Endothelial cell of hepatic sinusoid (primary cell): Measurements from ENCODE around the gene PCK1.

Source experiments
- in situ Hi-C: cut with HindIII; loops from 2 replicates; pipeline ENCODE4 v1.10.0; 2017; ENCODE audit warnings: low sequenced_read_pairs

PCK1 gene

GRCh38 chr20:57600320-57601210 lies 39.7 kb downstream of the PCK1 start:
- in situ Hi-C loops = no loop called here

GRCh38 chr20:57601211-57601570 lies 40.3 kb downstream of the PCK1 start:
- in situ Hi-C loops = no loop called here

DNA sequence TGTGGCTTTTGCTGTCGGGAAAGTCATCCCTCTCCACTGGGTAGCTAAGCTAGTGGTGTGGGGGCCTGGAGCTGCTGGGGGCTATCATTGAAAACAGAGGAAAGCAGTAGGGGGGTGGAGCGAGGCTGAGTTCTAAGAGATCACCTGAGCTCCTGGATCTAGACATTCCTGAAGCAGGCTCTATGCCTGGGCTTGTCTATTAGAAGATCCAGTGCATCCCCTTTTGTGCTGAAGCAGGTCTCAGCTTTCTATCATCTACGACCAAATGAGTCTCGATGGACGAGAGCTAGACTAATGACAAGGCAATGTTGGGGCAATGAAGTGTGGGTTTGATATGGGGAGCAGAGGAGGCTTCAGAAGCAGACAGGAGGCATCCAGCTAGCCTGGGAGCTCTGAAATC lies 40.8 kb downstream of the PCK1 start:
- in situ Hi-C loops = no loop called here

GRCh38 chr20:57603120-57603519 lies 42.2 kb downstream of the PCK1 start:
- in situ Hi-C loops = no loop called here

DNA sequence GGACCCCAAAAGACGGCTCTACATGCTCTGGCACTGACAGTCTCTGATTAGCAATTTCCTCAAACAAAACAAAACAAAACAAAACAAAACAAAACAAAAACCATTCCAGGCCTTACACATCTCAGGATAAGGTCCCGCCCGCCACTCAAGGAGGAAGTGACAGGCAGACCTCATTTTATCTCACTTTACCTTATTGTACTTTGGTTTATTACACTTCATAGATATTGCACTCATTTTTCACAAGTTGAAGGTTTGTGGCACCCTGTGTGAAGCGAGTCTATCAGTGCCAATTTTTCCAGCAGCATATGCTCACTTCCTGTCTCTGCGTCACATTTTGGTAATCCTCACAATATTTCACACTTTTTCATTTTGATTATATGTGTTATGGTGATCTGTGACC lies 44.1 kb downstream of the PCK1 start:
- in situ Hi-C loops = loop anchor here (5.0 kb wide), 1 partner anchor 42 kb away; no protein-coding TSS in a partner anchor

GRCh38 chr20:57605878-57606277 lies 45.0 kb downstream of the PCK1 start:
- in situ Hi-C loops = loop anchor here (5.0 kb wide), 1 partner anchor 41 kb away; no protein-coding TSS in a partner anchor

- in situ Hi-C loops = loop anchor here (5.0 kb wide), 1 partner anchor 39 kb away; no protein-coding TSS in a partner anchor
These were observed 47.6 kb downstream of the PCK1 start for GRCh38 chr20:57608516-57608915.

DNA sequence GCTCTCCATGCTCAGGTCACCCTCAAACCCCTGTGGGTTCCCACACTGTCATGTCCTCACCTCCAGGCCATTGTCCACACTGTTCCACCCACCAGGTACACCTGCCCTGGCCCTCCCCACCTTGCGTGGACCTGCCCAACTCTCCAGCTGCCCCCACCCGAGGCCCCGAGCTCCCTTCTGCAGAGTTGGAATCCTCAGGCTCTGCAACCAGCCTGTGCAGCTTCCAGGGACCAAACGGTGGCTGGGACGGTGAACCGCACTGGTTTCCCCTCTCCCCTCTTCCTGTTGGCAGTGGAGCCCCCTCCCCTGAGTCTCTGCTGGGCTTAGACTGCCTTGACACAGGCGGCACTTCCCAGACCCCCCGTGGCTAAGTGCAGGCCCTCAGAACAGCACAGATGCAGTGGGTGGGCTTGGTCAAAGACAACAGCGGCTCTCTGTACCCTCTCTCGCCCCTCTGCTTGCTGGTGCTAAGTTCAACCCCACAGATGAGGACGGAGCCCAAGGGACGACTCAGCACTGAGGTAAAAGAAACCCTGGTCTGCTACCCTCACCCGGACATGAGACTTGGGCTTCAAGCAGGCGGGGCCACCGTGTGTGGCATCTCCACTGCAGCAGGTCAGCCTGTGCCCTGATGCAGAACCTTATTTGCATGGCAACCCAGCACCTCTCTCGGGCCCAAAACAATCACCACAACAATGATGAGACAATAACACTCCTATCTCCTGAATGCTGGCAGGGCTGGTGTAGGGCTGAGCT lies 48.4 kb downstream of the PCK1 start:
- in situ Hi-C loops = loop anchor here (5.0 kb wide), 1 partner anchor 38 kb away; no protein-coding TSS in a partner anchor

GRCh38 chr20:57609842-57610167 lies 48.9 kb downstream of the PCK1 start:
- in situ Hi-C loops = loop anchor here (5.0 kb wide), 2 partner anchors 37 to 577 kb away; no protein-coding TSS in a partner anchor

DNA sequence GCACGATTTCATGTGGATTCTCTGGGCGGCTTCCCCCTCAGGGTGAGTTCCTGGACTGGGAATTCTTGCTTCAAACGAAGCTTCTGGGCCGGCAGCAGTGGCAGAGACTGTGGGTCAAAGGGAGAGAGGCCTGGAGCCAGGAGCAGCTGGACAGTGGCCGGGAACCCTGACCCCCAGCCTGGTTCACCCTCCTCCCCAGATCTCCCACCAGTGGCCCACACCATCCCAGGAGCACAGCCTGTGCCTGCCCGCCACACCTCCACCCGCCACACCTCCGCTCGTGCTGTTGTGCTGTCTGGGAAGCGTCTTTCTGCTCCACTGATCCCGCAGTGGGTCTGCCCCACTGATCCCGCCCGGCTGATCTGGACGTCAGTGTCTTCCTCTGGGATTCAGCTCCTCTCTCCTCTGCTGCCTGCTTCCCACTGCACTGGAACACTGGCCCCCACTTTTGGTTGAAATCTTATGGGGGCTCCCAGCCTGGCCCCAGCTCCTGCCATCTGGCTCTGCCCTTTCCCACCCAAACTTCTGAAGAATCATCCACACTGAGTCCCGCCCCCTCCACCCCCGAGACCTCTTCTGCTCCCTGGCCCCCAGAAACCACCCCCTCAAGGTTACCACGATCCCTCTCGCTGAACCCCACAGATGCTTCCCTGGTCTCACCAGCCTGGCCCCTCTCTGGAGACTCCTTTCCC lies 49.5 kb downstream of the PCK1 start:
- in situ Hi-C loops = loop anchor here (5.0 kb wide), 1 partner anchor 577 kb away; no protein-coding TSS in a partner anchor

- in situ Hi-C loops = loop anchor here (5.0 kb wide), 1 partner anchor 576 kb away; no protein-coding TSS in a partner anchor
These were observed 50.8 kb downstream of the PCK1 start for GRCh38 chr20:57611586-57612311.

DNA sequence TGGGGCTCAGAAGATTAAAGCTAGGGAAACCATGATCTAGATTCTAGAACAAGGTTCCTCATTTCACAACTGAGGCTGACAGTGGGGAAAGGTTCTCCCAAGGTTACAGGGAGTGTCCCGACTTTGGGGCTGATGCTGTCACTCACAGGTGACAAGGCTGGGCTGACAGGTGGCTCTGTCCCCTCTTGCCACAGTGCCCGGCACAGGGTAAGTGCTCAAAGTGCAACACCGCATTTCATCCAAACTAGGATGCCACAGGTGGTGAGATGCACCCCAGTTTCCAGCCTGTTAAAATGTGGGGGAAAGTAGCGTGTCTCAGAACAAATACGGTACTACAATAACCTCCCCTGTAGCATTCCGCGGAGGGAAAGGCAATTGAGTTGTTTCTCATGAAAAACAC lies 51.5 kb downstream of the PCK1 start:
- in situ Hi-C loops = loop anchor here (5.0 kb wide), 1 partner anchor 575 kb away; no protein-coding TSS in a partner anchor

GRCh38 chr20:57612916-57613315 lies 52.0 kb downstream of the PCK1 start:
- in situ Hi-C loops = loop anchor here (5.0 kb wide), 1 partner anchor 574 kb away; no protein-coding TSS in a partner anchor

- in situ Hi-C loops = loop anchor here (5.0 kb wide), 1 partner anchor 574 kb away; no protein-coding TSS in a partner anchor
These were observed 52.6 kb downstream of the PCK1 start for GRCh38 chr20:57613481-57613921.

DNA sequence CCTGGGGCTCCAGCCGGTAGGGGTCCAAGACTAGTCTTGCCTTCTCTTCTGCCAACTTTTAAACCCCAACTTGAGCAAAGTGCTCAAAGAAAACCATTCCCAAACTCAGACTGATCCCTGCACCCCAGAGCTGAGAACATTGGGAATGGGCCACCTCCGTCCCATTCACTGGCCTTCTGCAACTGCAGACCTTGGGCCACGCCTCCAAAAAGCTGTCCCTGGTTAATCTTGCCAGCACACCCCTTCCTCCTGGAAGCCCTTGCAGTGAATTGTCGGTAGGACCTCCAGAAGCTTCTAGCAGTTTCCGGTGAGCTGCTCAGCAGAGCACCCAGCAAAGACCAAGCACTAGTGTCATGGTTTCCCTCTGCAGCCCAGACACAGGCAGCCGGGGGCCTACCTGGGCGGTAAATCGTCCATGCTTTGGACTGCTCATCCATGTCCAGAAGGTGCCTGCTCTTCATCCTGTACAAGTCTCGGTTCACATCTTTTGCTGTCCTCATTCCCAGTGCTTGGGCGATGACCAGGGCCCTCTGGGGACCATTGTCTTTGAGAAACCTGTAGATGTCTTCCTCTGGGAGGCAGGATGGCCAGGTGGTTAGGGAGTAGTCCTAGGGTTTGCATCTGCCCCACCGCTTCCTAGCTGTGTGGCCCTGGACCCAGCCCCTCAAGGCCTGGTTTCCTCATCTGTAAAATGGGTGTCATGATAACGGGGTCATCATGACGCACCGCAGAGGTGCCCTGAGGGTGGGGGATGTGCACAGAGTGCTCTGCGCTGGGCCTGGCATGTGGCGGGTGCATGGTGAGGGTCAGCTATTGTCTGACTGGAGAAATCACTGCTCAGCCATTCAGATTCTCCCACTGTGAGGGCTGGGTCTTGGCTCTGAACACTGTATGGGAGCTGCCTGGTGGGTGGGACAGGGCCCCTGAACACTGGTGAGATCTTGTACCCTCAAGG lies 53.9 kb downstream of the PCK1 start:
- in situ Hi-C loops = loop anchor here (5.0 kb wide), 1 partner anchor 573 kb away; no protein-coding TSS in a partner anchor

- in situ Hi-C loops = no loop called here
These were observed 54.5 kb downstream of the PCK1 start for GRCh38 chr20:57615445-57615811.

DNA sequence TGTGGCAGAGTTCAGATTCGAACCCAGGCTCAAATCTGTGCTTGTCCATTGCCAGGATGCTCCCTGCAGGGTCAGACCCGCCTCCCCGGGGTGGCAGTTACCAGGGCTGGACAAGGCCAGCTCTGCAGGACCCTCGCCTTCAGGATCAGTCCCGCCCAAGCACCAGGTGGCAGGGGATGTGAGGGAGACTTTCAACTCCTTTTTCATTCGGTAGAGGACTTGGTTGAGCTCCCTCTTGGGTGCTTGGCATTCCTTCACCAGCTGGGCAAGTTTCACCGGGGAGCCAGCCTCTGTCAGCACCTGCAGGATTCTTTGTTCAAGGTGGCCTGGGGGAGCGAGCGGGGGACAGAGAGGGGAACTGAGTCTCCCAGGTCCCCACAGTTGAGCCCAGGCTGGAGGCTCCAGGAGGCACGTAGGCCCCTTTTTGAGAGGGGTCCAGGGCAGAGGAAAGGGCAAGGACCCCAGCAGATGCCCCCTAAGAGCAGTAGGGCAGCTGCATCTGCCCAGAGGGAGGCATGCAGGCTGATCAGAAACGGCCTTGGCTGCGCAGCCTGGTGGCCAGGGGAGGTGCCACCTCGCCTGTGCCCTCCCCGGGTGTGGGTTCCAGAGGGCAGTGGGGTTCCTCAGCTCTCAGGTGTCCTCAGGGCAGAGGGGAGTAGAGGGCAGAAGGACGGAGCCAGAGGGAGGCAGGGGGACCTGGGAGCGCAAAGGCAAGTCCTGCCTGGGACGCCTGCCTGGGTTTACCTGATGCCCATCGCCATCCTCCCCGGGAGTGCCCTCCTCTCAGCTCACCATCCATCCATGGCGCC lies 55.4 kb downstream of the PCK1 start:
- in situ Hi-C loops = no loop called here

DNA sequence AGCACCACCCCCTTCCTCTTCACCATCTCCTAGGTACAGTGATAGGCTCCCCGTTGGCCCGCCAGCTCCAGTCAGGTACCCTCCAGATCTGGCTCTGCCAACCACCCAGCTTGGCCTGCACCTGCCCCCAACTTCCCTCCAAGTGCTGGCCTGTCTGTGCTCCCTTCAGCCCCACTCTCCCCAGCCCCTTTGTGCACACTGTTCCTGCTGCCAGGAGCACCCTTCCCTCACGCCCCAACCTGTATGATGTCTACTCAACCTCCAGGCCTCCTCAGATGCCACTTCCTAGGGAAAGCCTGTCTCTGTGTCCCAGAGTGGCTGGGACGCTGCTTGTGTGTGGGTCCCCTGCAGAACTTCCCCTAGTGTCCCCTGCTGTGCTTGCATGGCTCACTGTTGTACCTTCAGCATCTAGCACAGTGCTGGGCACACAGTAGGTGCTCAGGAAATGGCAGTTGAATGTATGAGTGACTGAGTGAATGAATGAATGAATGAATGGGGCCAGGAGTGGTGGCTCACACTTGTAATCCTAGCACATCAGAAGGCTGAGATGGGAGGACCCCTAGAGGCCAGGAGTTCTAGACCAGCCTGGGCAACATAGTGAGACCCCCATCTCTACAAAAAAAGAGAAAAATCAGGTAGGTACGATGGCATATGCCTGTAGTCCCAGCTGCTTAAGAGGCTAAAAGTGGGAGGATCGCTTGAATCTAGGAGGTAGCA lies 56.3 kb downstream of the PCK1 start:
- in situ Hi-C loops = no loop called here
